ENCODE data around the gene CDH13.

Gene CDH13

DNA sequence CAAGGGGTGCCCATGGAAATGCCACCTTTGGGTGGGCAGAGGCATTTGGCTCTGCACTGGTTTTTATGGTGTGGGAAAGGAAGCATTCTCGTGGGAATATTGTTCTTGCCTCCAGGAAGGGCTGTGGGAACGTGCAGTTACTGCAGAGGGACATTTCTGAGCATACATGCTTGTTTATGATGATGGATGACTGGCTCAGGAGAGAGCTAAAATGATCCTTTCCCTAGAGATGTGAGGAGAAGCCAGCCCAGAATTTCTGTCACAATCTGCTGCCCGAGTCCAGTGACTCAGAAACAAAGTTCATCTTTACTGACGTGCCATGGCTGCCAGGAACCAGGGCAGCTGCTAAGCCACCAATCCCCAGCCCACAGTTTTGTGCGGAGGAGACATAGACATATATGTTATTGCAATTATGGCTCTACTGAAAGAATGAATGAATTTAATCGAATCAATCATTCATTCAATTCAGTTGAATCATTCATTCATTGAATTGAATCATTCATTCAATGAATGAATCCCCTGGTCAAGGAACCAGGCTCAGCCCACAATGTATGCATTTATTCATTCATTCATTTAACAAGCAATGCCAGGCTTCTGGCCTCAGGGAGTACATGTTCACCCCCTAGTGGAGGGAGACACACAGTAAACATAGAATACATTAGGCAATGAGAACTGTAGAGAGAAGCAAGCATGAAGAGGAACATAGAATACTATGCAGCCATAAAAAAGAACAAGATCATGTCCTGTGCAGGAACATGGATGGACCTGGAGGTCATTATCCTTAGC lies 766.6 kb downstream of the CDH13 start:
- no peak for DNase-seq

DNA sequence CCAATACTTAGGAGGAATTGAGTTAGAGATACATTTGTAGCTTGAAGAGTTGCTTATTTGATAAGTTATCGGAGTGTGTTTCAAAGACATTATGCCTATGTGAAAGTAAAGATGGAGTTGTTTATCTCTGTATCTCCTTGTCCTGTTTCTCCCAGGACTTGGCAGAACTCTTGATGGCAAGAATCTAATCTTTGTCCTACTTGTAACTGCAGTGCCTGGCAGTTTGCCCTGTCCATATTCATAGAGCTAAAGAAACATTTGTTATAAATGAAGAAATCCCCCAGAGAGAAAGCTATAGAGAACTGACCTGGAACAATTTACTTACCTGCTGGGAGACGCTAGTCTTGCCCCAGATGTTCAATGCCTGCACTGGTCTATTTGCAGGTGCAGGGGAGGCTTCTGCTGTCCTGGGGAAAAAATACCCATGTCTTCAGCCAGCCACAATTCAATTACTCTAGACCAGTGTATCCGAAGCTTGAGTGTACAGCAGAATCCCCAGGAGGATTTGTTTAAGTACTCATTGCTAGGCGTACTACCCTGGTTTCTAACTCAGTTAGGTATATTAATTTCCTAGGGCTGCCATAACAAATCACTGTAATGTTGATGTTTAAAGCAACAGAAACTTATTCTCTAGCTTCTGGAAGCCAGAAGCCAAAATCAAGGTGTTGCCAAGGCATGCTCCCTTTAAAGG lies 771.0 kb downstream of the CDH13 start:
- DNase-seq = no peak

DNA sequence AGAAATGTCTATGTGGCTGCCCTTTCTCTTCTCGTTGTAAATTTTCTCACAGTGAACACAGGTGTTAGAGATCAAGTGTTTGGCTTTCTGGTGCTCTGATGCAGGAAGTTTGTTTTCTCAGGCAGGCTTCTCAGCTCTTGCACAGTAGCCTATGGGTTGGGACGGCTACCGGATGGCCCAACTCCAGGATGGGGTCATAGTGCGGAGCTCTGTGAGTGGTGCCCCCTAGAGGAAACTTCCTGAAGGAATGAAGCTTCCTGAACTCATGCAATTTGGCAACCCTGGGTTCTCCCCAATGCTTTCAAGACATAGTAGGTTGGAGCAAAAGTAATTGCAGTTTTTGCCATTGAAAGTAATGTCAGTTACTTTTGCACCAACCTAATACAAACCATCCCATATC lies 773.5 kb downstream of the CDH13 start:
- DNase-seq = no peak

DNA sequence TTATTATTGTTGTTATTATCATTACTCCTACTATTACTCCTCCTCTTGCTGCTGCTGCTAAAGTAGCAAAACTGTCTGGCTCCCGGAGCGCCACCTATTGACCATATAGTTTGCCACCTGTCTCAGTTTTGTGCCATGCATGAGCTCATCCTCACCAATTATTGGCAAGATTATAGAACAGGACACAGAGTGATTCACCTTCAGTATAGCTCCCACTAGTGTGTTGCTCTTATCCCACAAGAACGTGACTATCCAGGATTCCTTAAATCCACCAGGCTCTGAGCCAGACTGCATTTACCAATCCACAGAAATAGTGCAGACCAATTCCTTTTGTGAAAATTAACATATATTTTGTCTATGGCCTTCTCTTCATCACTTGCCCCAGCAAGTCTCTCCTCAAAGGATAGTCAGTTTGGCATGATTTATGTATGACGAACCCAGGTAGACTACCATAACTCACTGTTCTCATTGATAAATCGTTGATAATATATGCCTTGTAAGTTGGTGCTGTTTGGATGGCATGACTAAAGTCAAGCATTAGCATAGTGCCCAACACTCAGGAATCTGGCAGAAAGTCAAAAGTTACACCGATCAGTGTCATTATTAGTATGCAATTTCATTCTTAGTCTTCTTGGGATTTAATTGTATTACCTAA lies 775.5 kb downstream of the CDH13 start:
- DNase-seq = no peak

- no peak for DNase-seq
Measured at GRCh38 chr16:83402967-83403366, 776.2 kb downstream of the CDH13 start.

GRCh38 chr16:83403761-83404160 lies 777.0 kb downstream of the CDH13 start:
- DNase-seq = no peak

DNA sequence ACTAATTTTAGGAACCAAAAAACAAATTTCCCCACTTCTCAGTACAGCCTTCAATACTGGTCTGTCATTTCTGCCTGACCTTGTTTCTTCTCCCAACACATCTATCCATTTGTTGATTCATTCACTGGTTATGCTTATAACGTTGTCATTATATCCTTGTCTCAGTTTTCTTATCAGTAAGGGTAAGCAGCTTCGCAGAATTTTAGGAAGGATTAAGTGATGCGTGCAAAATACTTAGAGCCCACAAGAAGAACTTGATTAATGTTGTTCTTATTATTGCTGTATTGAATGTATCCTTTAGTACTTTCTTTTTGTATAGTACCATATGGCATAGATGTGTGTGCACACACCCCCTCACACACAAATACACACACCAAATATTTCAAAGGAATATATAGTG lies 777.5 kb downstream of the CDH13 start:
- no peak for DNase-seq

- no peak for DNase-seq
Measured at GRCh38 chr16:83407928-83408327, 781.2 kb downstream of the CDH13 start.

GRCh38 chr16:83409347-83409746 lies 782.6 kb downstream of the CDH13 start:
- no peak for DNase-seq

GRCh38 chr16:83418565-83418964 lies 791.8 kb downstream of the CDH13 start:
- no peak for DNase-seq

DNA sequence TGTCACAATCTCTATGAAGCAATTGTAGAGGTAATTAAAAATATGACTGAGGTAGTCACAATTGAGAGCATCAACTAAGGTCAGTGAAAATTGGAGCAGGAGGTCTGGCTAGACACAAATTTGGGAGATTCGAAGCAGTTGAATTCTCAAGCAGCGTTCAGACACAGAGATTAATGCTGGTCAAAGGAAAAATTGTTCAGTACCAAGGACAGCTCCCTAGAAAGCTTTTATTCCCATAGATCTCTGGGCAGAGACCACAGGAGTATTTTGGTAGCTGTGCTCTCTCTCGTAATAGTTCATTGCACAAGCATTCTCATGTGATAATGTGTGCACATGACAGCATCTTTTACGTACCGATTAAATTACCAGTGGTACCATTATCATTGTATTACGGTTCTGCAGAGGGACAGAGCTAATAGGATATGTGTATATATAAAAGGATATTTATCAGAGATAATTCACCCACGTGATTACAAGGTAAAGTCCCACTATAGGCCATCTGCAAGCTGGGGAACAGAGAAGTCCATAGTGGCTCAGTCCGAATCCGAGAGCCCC lies 793.5 kb downstream of the CDH13 start:
- no peak for DNase-seq

DNA sequence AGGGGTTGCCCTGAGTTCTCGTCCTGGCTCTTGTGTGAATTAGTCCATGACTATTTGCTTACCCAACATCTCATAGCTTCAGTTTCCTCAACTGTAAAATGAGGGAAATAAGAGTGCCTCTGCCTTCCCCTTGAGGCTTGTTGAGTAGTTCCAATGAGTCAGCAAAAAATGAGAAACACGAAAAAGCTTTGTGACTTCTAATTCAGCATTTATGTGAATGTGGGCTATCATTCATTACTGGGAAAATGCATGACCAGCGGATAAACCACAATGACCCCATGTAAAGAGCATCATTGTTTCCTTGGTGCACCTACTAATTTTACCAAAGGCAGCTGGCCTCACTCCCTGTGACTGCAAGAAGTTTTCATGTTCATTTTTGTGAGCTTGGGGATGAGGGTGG lies 806.4 kb downstream of the CDH13 start:
- DNase-seq = no peak

- DNase-seq = no peak
Measured at GRCh38 chr16:83437036-83437435, 810.3 kb downstream of the CDH13 start.

DNA sequence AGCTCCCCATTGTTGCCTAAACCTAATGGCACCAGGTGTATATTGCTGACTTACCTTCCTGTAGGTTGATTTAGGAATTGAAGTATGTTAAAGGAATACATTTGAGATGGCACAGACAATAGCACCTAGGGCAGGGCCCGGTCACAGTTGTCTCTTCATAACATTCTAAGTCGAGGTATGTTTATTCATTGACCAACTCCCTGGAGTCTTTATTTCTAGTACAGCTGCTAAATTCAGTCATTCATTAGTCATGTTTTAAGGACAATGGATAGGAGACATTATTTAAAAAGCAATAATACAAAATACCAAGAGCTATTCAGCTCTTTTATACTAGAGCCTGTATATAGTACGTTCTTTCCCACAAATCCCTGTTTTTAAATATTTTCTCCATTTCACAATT lies 811.6 kb downstream of the CDH13 start:
- DNase-seq = no peak

- DNase-seq = no peak
Measured at GRCh38 chr16:83439412-83439811, 812.6 kb downstream of the CDH13 start.

GRCh38 chr16:83441517-83441916 lies 814.7 kb downstream of the CDH13 start:
- DNase-seq = no peak

GRCh38 chr16:83443972-83444371 lies 817.2 kb downstream of the CDH13 start:
- no peak for DNase-seq

DNA sequence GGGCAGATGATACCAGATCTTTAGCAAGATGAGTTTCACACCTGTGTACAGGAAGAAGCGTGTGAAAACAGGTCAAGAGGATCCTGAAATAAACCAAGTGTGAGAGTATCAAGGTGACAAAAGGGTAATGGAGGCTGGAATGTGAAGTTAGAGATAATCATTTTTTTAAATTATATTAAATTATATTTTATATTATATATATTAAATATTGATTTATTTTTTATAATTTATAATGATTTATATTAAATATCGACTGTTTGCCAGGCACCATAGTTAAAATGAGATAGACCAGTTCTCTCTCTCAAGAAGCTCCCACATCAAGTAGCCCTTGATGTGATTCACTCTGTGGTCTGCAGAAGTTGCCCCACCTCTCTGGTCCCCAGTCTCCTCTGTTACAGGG lies 820.8 kb downstream of the CDH13 start:
- no peak for DNase-seq

- no peak for DNase-seq
Measured at GRCh38 chr16:83449861-83450260, 823.1 kb downstream of the CDH13 start.

- DNase-seq = no peak
Measured at GRCh38 chr16:83453977-83454376, 827.2 kb downstream of the CDH13 start.

- DNase-seq = no peak
Measured at GRCh38 chr16:83455716-83456115, 828.9 kb downstream of the CDH13 start.

GRCh38 chr16:83456934-83457333 lies 830.2 kb downstream of the CDH13 start:
- DNase-seq = no peak

DNA sequence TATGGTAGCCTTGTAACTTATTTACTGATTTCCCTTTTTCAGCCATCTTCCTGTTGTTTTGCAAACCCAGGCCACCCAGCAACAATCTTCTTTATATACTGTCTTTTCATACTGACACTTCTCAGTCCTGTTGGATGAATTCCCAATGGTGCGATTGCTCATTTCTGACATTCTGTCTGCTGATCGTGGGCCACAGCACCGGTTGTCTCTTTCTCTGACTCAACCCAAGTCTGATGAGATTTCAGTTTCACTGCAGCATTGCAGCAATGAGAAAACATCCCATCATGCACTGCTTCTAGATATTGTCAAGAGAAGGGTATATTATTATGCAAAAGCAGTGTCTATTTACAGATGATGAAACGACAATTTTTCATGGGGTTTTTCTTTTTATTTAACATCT lies 831.8 kb downstream of the CDH13 start:
- DNase-seq = no peak

- DNase-seq = no peak
Measured at GRCh38 chr16:83464991-83465390, 838.2 kb downstream of the CDH13 start.

Data from activated gamma-delta T cell (primary cell).